ENCODE data around the gene PHF20.
"Not testable (repeated sequence)": the region's sequence is repeated elsewhere in the genome, so short reads cannot be mapped to it uniquely, and the experiment has no call there.

The PHF20 gene

GRCh38 chr20:35899064-35899463 is 127.2 kb downstream of the PHF20 start:
- no peak overlapping the region for H3K4me3 ChIP-seq (ENCODE audit: control insufficient read depth, low read depth, low read length)
- no peak for TF ChIP-seq CTCF (IDR thresholded peaks at IDR 0.05; ENCODE audit: control insufficient read depth, insufficient read depth, low read depth, low read length, missing control alignments)
- DNase-seq (ENCODE audit: low read depth) = no peak

DNA sequence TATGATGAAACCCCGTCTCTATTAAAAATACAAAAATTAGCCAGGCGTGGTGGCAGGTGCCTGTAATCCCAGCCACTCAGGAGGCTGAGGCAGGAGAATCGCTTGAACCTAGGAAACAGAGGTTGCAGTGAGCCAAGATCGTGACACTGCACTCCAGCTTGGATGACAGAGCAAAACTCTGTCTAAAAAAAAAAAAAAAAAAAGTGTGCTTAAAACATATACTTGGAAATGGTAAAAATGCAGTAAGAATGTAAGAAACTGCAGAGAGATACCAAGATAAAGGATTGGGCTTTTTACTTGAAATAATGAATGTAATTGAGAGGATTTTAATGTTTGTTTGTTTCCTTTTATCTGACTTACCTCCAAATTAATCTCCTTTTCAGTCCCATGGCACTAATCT is 129.4 kb downstream of the PHF20 start:
- not testable (repeated sequence) for DNase-seq (ENCODE audit: low read depth)

DNA sequence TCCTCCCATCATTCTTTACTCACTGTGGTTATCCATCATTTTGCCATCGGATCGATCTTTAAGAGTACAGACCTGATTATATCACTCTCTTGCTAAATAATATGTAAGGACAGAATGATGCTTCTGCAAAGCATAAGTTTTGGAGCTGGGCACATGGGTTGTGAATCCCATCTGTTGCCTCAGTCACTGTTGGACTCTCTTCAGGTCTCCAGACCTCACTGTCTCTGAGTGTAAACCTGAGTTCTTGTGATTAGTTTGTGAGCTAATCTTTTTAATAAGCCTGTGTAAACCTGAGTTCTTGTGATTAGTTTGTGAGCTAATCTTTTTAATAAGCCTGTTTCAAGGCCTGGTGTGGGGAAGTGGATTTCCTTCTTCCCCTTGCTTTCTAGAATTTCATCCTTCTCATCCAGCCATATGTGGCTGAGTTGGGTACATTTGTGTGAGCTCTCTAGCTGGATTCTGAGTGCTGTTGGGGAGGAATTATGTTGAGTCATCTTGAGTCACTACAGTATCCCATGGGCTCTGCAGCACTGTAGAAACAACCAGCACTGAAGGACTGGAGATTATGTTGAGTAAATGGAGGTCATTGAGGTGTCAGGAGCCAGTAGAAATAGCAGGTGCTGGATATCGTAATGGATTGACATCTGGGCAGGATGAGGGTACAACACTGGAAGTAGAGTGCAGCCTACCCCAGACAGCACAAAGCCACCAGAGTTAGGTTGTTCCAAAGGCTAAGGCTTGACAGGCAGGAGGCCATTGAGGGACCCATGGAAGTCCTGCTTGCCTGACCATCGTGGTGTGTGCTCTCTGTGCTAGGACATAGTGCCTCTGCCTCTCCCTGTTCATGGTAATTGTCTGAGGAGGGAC is 130.1 kb downstream of the PHF20 start:
- no peak for TF ChIP-seq CTCF (IDR thresholded peaks at IDR 0.05; ENCODE audit: control insufficient read depth, insufficient read depth, low read depth, low read length, missing control alignments)
- H3K4me3 ChIP-seq (ENCODE audit: control insufficient read depth, low read depth, low read length) = no peak overlapping the region
- peak; percentile 59 for DNase-seq (ENCODE audit: low read depth)

More for the DNA sequence above, 129.4 kb downstream of the PHF20 start:
- not testable (repeated sequence) for H3K4me3 ChIP-seq (ENCODE audit: control insufficient read depth, low read depth, low read length)

GRCh38 chr20:35902545-35902941 is 130.7 kb downstream of the PHF20 start:
- H3K4me3 ChIP-seq (ENCODE audit: control insufficient read depth, low read depth, low read length) = no peak overlapping the region
- no peak for TF ChIP-seq CTCF (IDR thresholded peaks at IDR 0.05; ENCODE audit: control insufficient read depth, insufficient read depth, low read depth, low read length, missing control alignments)
- no peak for DNase-seq (ENCODE audit: low read depth)

DNA sequence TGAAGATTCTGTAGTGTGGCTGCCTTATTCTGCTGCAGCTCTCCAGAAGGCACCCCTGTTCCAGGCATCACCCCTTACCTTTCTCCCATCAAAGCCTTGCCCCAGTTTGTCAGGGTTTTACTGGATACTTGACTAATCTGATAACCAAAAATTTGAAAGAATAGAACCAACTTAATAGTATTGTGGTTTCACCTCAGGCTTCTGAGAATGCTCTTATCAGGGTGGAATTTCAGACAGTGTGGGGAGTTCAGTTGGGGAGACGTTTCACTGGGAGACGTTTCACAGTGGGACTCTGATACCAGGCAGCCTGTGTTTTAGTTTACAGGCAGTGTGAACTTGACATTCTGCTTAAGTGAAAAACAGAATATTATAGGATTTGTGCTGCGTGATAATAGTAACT is 132.0 kb downstream of the PHF20 start:
- DNase-seq (ENCODE audit: low read depth) = no peak
- H3K4me3 ChIP-seq (ENCODE audit: control insufficient read depth, low read depth, low read length) = no peak overlapping the region
- no peak for TF ChIP-seq CTCF (IDR thresholded peaks at IDR 0.05; ENCODE audit: control insufficient read depth, insufficient read depth, low read depth, low read length, missing control alignments)

DNA sequence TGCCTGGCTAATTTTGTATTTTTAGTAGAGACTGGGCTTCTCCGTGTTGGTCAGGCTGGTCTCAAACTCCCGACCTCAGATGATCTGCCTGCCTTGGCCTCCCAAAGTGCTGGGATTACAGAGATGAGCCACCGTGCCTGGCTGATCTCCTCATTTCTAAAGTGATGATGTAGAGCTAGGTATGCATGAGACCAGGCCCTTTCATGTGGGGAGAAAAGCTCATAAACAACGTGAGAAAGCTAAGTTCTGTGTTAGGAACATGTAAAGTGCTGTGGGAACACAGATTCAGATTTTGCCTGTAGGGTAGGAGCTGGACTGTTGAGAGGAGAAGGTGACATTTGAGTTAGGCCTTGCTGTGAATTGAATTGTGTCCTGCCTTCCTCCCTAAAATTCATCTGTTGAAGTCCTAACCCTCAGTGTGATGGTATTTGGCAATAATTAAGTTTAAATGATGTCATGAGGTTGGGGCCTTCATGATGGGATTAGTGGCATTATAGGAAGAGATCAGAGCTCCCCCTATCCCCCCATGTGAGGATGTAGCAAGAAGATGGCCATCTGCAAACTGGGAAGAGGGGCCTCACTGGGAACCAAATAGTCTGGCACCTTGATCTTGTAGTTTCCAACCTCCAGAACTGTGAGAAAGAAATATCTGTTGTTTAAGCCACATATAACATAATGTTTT is 133.3 kb downstream of the PHF20 start:
- no peak for DNase-seq (ENCODE audit: low read depth)

More for the DNA sequence above, 133.3 kb downstream of the PHF20 start:
- no peak overlapping the region for H3K4me3 ChIP-seq (ENCODE audit: control insufficient read depth, low read depth, low read length)
- TF ChIP-seq CTCF (IDR thresholded peaks at IDR 0.05; ENCODE audit: control insufficient read depth, insufficient read depth, low read depth, low read length, missing control alignments) = no peak
